DND-41 (cell line): Measurements from ENCODE around the gene KRT2.

Source experiments
- ATAC-seq: fragments of 200-7000 bp; cut with Tn5 transposase; 3 replicates; pipeline ENCODE4 v1.9.1; 2021; ENCODE audit warnings: low read depth; ENCODE audit not compliant: insufficient read depth
- DNase-seq: peaks from one replicate; pipeline ENCODE4 v3.0.0-alpha.2; 2020
- H2AFZ ChIP-seq: 2 replicates; pipeline ENCODE4 v1.6.0; 2012; ENCODE audit warnings: low read depth, low read length
- H3K27ac ChIP-seq: 2 replicates; pipeline ENCODE4 v1.5.1; 2012; ENCODE audit warnings: low read length, inconsistent platforms
- H3K27me3 ChIP-seq: fragments of 200-600 bp; sonication (generic); 2 replicates; pipeline ENCODE4 v1.6.0; 2012; ENCODE audit warnings: low read length, mild to moderate bottlenecking, inconsistent platforms; ENCODE audit not compliant: insufficient read depth, poor library complexity
- H3K36me3 ChIP-seq: 2 replicates; pipeline ENCODE4 v1.5.1; 2012; ENCODE audit warnings: low read length, inconsistent platforms; ENCODE audit not compliant: insufficient read depth
- H3K4me1 ChIP-seq: 2 replicates; pipeline ENCODE4 v1.5.1; 2012; ENCODE audit warnings: mild to moderate bottlenecking, low read length; ENCODE audit not compliant: insufficient read depth
- H3K4me2 ChIP-seq: 2 replicates; pipeline ENCODE4 v1.6.0; 2012; ENCODE audit warnings: mild to moderate bottlenecking, moderate library complexity, low read length, inconsistent platforms; ENCODE audit not compliant: insufficient read depth
- H3K4me3 ChIP-seq, 2 experiments: fragments of 200-600 bp in 1 of 2; shearing (Covaris generic) in 1 of 2; 2 replicates each; pipeline ENCODE4 v1.5.1; 2012 to 2016; ENCODE audit warnings: inconsistent platforms in 2 of 2, low read length in 2 of 2, mild to moderate bottlenecking in 2 of 2, low read depth in 1 of 2, moderate library complexity in 1 of 2
- H3K79me2 ChIP-seq: 2 replicates; pipeline ENCODE4 v1.6.0; 2012; ENCODE audit warnings: low read length, inconsistent platforms; ENCODE audit not compliant: insufficient read depth
- H3K9ac ChIP-seq: 2 replicates; pipeline ENCODE4 v1.6.0; 2012; ENCODE audit warnings: low read depth, mild to moderate bottlenecking, inconsistent platforms, low read length, moderate library complexity
- H3K9me3 ChIP-seq: 2 replicates; pipeline ENCODE4 v1.5.1; 2012; ENCODE audit warnings: low read length, moderate library complexity, mild to moderate bottlenecking, inconsistent platforms; ENCODE audit not compliant: insufficient read depth, severe bottlenecking
- H4K20me1 ChIP-seq: 2 replicates; pipeline ENCODE4 v1.6.0; 2012; ENCODE audit warnings: low read length; ENCODE audit not compliant: insufficient read depth
- CTCF ChIP-seq: IDR thresholded peaks from 2 replicates; pipeline ENCODE4 v1.5.1; 2012; ENCODE audit warnings: borderline replicate concordance, low read length, moderate library complexity, mild to moderate bottlenecking; ENCODE audit not compliant: poor library complexity, severe bottlenecking; ENCODE audit errors: extremely low read depth
- EZH2 ChIP-seq: IDR thresholded peaks from 3 replicates; pipeline ENCODE4 v1.6.1; 2012; ENCODE audit warnings: borderline replicate concordance, low read depth, mild to moderate bottlenecking, moderate library complexity, low read length, inconsistent platforms; ENCODE audit not compliant: severe bottlenecking

Gene KRT2

GRCh38 chr12:52655251-52655650 is 3.2 kb upstream of the KRT2 start:
- Histone ChIP-seq H3K9me3 (no peaks in the 10 kb centered on the region), H3K27ac (no peak overlapping the region), H4K20me1 (no peaks in the 10 kb centered on the region), H3K4me2 (no peak overlapping the region), H3K4me1 (no peaks in the 10 kb centered on the region), H3K36me3 (no peaks in the 10 kb centered on the region), H3K27me3 (peaks cover 9% of the 10 kb centered on the region), H3K4me3 (no peak overlapping the region), H2AFZ (no peak overlapping the region), H3K9ac (no peak overlapping the region), H3K79me2 (no peaks in the 10 kb centered on the region)
- no peak for ATAC-seq
- DNase-seq, result no peak
- TF ChIP-seq CTCF (no peak), EZH2 (no peak)

GRCh38 chr12:52650520-52651081 is 1.4 kb downstream of the KRT2 start:
- H3K9ac ChIP-seq, result no peak overlapping the region
- no peaks in the 10 kb centered on the region for H3K79me2 ChIP-seq
- H3K9me3 ChIP-seq, result no peaks in the 10 kb centered on the region
- ATAC-seq (no peak), DNase-seq (no peak)
- TF ChIP-seq EZH2, result no peak
- TF ChIP-seq CTCF, result no peak
- no peaks in the 10 kb centered on the region for H4K20me1 ChIP-seq
- H3K4me2 ChIP-seq, result no peak overlapping the region
- no peak overlapping the region for H2AFZ ChIP-seq
- peaks cover 7% of the 10 kb centered on the region for H3K27me3 ChIP-seq
- H3K4me1 ChIP-seq, result no peaks in the 10 kb centered on the region
- H3K4me3 ChIP-seq, result no peak overlapping the region
- no peaks in the 10 kb centered on the region for H3K36me3 ChIP-seq
- no peak overlapping the region for H3K27ac ChIP-seq

- H3K79me2 ChIP-seq, result no peaks in the 10 kb centered on the region
- no peaks in the 10 kb centered on the region for H3K4me1 ChIP-seq
- no peak overlapping the region for H3K9ac ChIP-seq
- DNase-seq, result no peak
- H3K27me3 ChIP-seq, result peaks cover 18% of the 10 kb centered on the region
- no peak overlapping the region for H2AFZ ChIP-seq
- H4K20me1 ChIP-seq, result no peaks in the 10 kb centered on the region
- H3K36me3 ChIP-seq, result no peaks in the 10 kb centered on the region
- no peak for ATAC-seq
- no peak overlapping the region for H3K27ac ChIP-seq
- no peak overlapping the region for H3K4me2 ChIP-seq
- no peak overlapping the region for H3K4me3 ChIP-seq
- no peaks in the 10 kb centered on the region for H3K9me3 ChIP-seq
- TF ChIP-seq CTCF (no peak), EZH2 (no peak)
These were observed 2.9 kb downstream of the KRT2 start for GRCh38 chr12:52649066-52649465.
